Testis (tissue), 3 donors: ENCODE measurements around the gene RAB29. TPM values are rescaled to one million over a fixed set of nuclear protein-coding genes. Genes with fewer than 3 reads are reported as not detected.

Experiments used
- DNase-seq: peaks from one replicate; pipeline ENCODE4 v3.0.0-alpha.2; 2019
- H3K27ac ChIP-seq, 2 donors: fragments of 200-600 bp; sonication (generic); one replicate each; pipeline ENCODE4 v1.5.1; 2019
- H3K27me3 ChIP-seq: fragments of 200-600 bp; sonication (generic); one replicate; pipeline ENCODE4 v1.5.1; 2019
- H3K36me3 ChIP-seq: fragments of 200-600 bp; sonication (generic); one replicate; pipeline ENCODE4 v1.5.1; 2017; ENCODE audit warnings: low read depth; ENCODE audit errors: missing control alignments
- H3K4me1 ChIP-seq: fragments of 200-600 bp; sonication (generic); one replicate; pipeline ENCODE4 v1.5.1; 2019
- H3K4me3 ChIP-seq, 2 donors: fragments of 200-600 bp; sonication (generic); one replicate each; pipeline ENCODE4 v1.5.1; 2017 to 2019
- H3K9me3 ChIP-seq: fragments of 200-600 bp; sonication (generic); one replicate; pipeline ENCODE4 v1.5.1; 2017
- CTCF ChIP-seq, 3 experiments: fragments of 450-650 bp in 2 of 3; fragments of 200-600 bp in 1 of 3; sonication (generic) in 1 of 3; IDR thresholded peaks; one replicate each; pipeline ENCODE4 v1.5.1; 2016 to 2019; ENCODE audit warnings: antibody characterized with exemption in 3 of 3, mild to moderate bottlenecking in 2 of 3, moderate library complexity in 1 of 3
- POLR2A ChIP-seq: fragments of 450-650 bp; IDR thresholded peaks from one replicate; pipeline ENCODE4 v1.6.1; 2017; ENCODE audit warnings: antibody characterized with exemption, mild to moderate bottlenecking, moderate library complexity
- WGBS, 2 donors: methylation state at CpG; one replicate each; pipeline ENCODE4 v1.1.5; 2018; 5-methylcytosine and 5-hydroxymethylcytosine counted together
- intact Hi-C: fragments of 100-400 bp; cut with DNase I; formaldehyde crosslinking; loops from one replicate; pipeline ENCODE4 v1.15.1; 2023; ENCODE audit warnings: low total_unique reads
- polyA plus RNA-seq: library from polyadenylated mRNA; stranded (reverse); fragments of 350-450 nt; fragmentation: Illumina TruSeq; extraction: RNeasy Lipid Tissue Mini Kit (QIAGEN cat#74804); gene quantifications from one replicate; pipeline ENCODE4 v1.2.3, GENCODE V29; 2014; ENCODE audit warnings: low read depth, low replicate concordance; ENCODE audit not compliant: insufficient read depth
- total RNA-seq, 2 donors: library from RNA; depleted of rRNA; stranded (reverse); fragments of >200 nt; gene quantifications; one replicate each; pipeline ENCODE4 v1.2.3, GENCODE V29; 2016

The RAB29 gene
- total and polyA plus RNA-seq, 3 donors from 2014 or later: 7.4 to 10.8 (median 8.3) TPM

GRCh38 chr1:205794011-205794730 lies 18.9 kb upstream of the RAB29 start:
- DNase-seq: no peak
- 65 to 74% methylated on average over 5 of the region's 5 CpGs for WGBS, 2 donors
- Histone ChIP-seq H3K27ac (no peak overlapping the region), H3K27me3 (no peaks in the 10 kb centered on the region), H3K36me3 (no peaks in the 10 kb centered on the region), H3K4me3 (no peak overlapping the region), H3K4me1 (no peaks in the 10 kb centered on the region), H3K9me3 (no peaks in the 10 kb centered on the region)
- TF ChIP-seq POLR2A (no peak), CTCF (IDR thresholded peaks at IDR 0.05) (no peak)
- intact Hi-C loops: loop anchor here (10.0 kb wide), 1 partner anchor 181 kb away; no protein-coding TSS in a partner anchor

- 67 to 72% methylated on average over 5 to 6 of the region's 6 CpGs for WGBS, 2 donors
- Histone ChIP-seq H3K27me3 (no peaks in the 10 kb centered on the region), H3K4me3 (no peak overlapping the region), H3K4me1 (no peaks in the 10 kb centered on the region), H3K27ac (no peak overlapping the region), H3K9me3 (no peaks in the 10 kb centered on the region), H3K36me3 (no peaks in the 10 kb centered on the region)
- intact Hi-C loops: loop anchor here (10.0 kb wide), 1 partner anchor 182 kb away; no protein-coding TSS in a partner anchor
- TF ChIP-seq CTCF (IDR thresholded peaks at IDR 0.05) (no peak), POLR2A (no peak)
- no peak for DNase-seq
Observed at GRCh38 chr1:205792961-205793673, 17.8 kb upstream of the RAB29 start.

GRCh38 chr1:205792481-205792881 lies 17.2 kb upstream of the RAB29 start:
- no peak overlapping the region for H3K4me3 ChIP-seq
- intact Hi-C loops: loop anchor here (10.0 kb wide), 1 partner anchor 182 kb away; no protein-coding TSS in a partner anchor
- no peak overlapping the region for H3K27ac ChIP-seq
- no peaks in the 10 kb centered on the region for H3K4me1 ChIP-seq
- DNase-seq: no peak
- H3K27me3 ChIP-seq: no peaks in the 10 kb centered on the region
- 83 to 86% methylated on average over 8 of the region's 8 CpGs for WGBS, 2 donors
- H3K36me3 ChIP-seq: no peaks in the 10 kb centered on the region
- TF ChIP-seq POLR2A: no peak
- TF ChIP-seq CTCF (IDR thresholded peaks at IDR 0.05): no peak
- no peaks in the 10 kb centered on the region for H3K9me3 ChIP-seq

- no peaks in the 10 kb centered on the region for H3K9me3 ChIP-seq
- peak; percentile 79 for DNase-seq
- no peaks in the 10 kb centered on the region for H3K27me3 ChIP-seq
- no peaks in the 10 kb centered on the region for H3K36me3 ChIP-seq
- no peak overlapping the region for H3K4me3 ChIP-seq
- TF ChIP-seq CTCF (IDR thresholded peaks at IDR 0.05): peak; percentile 40 to 70 (median 51)
- TF ChIP-seq POLR2A: no peak
- H3K27ac ChIP-seq: no peak overlapping the region
- H3K4me1 ChIP-seq: no peaks in the 10 kb centered on the region
- intact Hi-C loops: loop anchor here (10.0 kb wide), 1 partner anchor 183 kb away; no protein-coding TSS in a partner anchor
- WGBS, 2 donors: 63 to 69% methylated on average over 5 of the region's 5 CpGs
Observed at GRCh38 chr1:205791568-205792180, 16.4 kb upstream of the RAB29 start.
